Activated naive CD8-positive, alpha-beta T cell treated with anti-CD3 and anti-CD28 coated beads, Interleukin-2, amount 10 ng/mL, durations not matched to agents 7 days and 5 days (primary cell): ENCODE data around the gene LCA5L. TPM values are rescaled to one million over a fixed set of nuclear protein-coding genes. Genes with fewer than 3 reads are reported as not detected.

Experiments used
- microRNA-seq: library from miRNA; unstranded; fragments of <30 nt; microRNA quantifications from one replicate; pipeline ENCODE4 v1.2.0, GENCODE V29; 2022
- total RNA-seq, 2 experiments: library from RNA; stranded (reverse); gene quantifications; one replicate each; pipeline ENCODE4 v1.2.3, GENCODE V29; 2021

The LCA5L gene
- total RNA-seq, 2 experiments from 2014 or later = not detected

Small RNA genes lying within 50 kb of the gene (microRNA-seq; reads per million reads assigned to microRNA genes)
- not detected for gene MIR6508

Other genes starting within 250 kb of the LCA5L start
- gene BRWD1, start 132.1 kb downstream of the LCA5L start, total RNA-seq = 10 to 100 TPM; 53.5 to 62.9 TPM
- 100 to 1,000 TPM; 363 to 369 TPM for gene HMGN1, start 96.7 kb downstream of the LCA5L start, total RNA-seq
- 1 to 10 TPM; 1.4 to 1.9 TPM for gene SH3BGR, start 6.2 kb upstream of the LCA5L start, total RNA-seq
- gene B3GALT5, start 167.2 kb upstream of the LCA5L start, total RNA-seq = not detected